Activated T-cell treated with anti-CD3 and anti-CD28 coated beads, Interleukin-2, amount 50 U/mL, for 1 hour (primary cell): Measurements from ENCODE around the gene WDR37.
"Not testable (repeated sequence)": the region's sequence is repeated elsewhere in the genome, so short reads cannot be mapped to it uniquely, and the experiment has no call there.

Experiments used
- DNase-seq: peaks from one replicate; pipeline ENCODE4 v3.0.0-alpha.2; 2020

Gene WDR37

DNA sequence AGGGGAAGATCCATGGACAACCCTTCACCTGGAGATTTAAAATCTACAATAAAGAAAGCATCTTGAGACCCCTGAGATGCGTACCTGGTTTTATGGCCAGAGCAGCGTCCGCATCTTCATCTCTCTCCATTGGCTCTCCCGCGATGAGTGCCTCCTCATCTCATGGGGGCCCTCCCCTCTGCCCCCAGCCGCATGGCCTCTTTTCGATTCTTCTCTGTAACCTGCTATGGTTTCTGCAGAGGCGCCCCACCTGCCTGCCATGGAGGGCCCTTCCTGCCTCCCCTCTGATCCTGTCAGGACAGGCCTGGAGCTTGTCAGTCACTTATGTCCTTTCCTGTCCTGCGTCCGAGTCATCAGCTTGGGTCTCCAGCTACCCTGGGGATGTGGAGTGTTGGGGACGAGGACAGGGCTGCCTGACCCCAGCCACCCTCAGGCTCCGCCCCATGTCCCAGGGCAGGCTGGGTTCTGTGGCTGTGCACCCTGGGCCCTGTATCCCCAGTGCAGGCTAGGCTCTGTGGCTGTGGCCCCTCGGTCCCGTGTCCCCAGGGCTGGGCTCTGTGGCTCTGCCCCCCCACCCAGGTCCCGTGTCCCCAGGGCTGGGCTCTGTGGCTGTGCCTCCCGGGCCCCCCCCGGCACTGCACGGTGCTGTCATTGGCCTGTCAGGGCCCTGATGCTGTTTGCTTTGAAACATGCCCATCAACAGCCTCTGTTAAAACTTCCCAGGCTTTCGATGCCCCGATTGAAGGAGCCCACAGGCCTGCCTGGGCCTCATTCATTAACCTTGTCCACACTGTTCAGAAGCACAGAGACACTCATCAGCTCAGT lies 99.8 kb downstream of the WDR37 start:
- no peak for DNase-seq

DNA sequence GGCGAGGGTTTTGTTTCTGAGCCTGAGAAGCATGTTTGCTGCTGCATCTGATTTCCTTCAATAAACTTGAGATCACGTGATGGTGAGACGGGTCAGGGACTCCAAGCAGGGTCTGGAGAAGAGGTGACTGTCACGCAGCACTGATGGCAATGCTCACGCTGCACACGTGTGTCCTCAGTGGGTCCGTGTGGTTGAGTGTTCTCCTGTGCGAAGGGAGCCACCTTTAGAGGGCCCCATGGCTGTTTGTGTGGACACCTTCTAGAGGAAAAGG lies 100.4 kb downstream of the WDR37 start:
- DNase-seq, result no peak

DNA sequence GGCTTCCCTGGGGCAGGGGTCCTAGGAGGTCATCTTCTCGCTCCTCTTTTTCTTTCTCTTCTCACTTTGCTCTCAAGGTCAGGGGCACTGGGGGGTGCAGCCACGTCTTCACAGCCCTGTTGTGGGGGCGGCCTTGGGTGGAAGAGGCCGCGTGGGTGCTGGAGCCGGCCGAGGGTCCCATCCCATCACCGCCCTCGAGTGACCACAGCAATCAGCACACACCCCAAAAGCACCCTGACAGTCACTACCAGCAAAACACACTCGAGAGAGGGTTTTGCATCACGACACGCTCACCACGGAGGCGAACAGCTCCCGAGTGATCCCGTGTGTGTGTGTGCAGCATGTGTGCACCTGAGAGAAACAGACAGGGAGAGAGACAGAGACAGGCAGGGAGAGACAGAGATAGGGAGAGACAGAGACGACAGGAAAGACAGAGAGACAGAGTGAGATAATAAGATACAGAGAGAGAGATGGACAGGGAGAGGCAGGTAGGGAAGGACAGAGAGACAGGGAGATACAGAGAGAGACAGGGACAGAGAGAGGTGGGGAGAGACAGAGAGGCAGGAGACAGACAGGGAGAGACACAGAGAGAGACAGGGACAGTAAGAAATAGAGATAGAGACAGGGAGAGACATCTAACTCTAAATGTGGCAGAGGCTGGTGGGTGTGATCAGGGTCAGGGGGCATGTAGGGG lies 100.9 kb downstream of the WDR37 start:
- no peak for DNase-seq

DNA sequence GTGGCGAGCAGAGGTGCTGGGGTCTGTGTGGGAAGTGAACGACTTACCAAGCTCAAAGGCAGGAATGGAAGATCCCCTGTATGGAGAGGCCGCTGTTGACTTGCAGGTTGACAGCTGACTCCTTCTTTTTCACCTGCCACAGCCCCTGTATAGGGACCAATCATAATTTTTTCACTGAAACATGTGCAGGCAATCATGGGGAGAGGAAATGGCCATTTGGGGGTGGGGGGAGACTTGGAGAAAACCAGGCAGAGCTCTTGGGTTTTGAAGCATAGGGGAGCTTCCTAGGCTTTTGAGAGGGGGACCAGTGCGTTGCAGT lies 101.4 kb downstream of the WDR37 start:
- DNase-seq, result no peak

DNA sequence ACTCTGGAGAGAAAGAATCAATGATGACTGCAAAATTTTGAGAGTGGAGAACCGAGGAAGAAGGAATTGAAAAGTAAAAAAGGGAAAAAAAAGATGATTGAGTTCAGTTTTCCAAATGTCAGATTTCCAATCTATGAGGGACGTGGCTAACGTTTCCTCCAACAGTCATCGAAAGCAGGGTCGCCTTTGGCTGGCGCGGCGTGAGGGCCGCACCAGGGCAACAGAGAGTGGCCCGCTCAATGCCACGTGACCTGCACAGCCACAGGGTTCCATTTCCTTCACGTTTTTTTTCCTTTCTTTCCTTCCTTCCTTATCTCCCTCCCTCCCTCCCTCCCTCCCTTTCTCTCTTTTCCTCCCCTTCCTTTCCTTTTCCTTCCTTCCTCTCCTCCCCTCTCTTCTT lies 101.9 kb downstream of the WDR37 start:
- DNase-seq, result no peak

DNA sequence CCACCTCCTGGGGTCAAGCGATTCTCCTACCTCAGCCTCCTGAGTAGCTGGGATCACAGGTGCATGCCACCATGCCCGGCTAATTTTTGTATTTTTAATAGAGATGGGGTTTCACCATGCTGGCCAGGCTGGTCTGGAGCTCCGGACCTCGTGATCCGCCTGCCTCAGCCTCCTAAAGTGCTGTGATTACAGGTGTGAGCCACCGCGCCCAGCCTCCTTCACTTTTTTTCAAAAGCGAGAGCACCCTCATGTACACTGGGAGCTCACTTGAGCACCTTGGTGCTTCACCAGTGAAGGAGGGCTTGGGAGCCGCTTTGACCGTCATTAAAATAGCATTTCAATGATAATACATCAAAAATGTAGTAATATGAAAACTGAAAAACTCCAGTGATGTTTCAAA lies 102.4 kb downstream of the WDR37 start:
- DNase-seq, result not testable (repeated sequence)

DNA sequence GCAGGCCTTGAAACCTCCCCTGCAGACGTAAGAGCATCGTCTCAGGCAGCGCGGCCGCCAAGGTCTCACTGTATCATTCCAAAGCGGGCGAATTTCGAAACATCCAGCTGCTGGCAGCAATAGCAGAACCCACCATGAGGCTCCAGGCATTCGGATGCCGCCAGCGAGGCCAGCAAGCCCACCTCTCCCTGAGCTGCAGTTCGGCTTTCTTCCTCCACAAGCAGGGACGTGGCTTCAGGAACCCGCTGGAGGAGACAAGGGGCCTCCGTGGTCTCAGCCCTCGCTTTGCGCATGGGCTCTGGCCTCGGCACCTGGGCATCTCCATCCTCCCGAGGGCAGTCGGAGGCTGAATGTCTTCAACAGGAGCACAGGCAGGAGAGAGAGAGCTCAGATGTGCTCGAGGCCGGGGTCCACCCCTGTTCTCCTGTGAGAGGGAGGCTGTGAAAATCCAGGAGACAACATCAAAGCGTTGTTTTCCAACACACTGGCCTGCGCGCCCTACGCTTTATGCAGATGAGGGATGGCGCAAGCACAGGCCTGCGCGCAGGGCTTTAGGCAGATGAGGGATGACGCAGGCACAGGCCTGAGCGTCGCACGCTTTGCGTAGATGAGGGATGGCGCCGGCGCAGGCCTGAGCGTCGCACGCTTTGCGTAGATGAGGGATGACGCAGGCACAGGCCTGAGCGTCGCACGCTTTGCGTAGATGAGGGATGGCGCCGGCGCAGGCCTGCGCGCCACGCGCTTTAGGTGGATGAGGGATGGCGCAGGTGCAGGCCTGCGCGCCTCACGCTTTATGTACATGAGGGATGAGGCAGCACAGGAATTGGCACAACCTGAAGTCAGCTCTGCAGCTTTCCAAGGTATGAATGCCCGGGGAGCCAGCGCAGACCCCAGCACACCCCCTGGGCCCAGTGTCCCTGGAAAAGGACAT lies 103.2 kb downstream of the WDR37 start:
- no peak for DNase-seq

DNA sequence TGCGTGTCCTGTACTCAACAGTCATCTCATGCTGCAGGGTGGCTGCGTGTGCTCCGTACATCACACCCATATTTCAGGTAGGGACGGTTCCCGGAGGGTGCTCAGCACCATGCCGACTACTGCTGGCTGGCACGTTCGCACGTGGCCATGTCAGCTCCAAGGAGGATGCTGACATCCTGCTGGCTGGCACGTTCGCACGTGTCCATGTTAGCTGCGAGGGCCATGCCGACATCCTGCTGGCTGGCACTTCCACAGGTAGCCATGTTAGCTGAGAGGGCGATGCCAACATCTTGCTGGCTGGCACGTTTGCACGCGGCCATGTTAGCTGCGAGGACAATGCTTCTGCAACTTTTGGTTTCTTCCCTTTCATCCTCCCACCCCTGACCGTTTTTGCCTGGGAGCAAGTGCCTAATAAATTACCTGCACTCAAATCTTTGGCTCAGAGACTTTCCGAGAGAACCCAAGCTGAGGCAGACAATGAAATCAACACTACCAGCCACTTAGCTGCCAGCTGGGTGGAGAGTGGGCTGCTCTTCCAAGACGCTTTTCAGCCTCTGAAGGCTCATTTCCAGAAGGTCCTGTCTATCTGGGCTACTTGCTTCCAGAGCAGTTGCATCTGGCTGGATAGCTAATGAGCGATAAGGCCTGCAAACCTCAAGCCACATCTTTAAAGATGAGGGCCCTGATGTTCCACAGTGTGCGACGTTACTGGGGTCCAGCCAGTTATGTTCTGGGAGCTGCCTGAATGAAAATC lies 104.6 kb downstream of the WDR37 start:
- no peak for DNase-seq

DNA sequence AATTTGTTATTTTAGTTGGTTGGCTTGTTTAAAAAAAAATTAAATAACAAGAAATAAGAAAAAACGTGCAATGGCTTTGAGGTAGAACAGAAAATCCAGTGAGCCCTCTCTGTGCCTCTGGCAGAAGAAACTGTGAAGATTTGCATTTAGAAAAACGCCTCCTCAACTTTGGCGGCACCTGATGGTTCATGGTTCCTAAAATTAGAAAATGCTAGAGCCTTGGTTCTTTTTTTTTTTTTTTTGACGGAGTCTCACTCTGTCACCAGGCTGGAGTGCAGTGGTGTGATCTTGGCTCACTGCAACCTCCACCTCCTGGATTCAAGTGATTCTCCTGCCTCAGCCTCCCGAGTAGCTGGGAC lies 105.1 kb downstream of the WDR37 start:
- not testable (repeated sequence) for DNase-seq

DNA sequence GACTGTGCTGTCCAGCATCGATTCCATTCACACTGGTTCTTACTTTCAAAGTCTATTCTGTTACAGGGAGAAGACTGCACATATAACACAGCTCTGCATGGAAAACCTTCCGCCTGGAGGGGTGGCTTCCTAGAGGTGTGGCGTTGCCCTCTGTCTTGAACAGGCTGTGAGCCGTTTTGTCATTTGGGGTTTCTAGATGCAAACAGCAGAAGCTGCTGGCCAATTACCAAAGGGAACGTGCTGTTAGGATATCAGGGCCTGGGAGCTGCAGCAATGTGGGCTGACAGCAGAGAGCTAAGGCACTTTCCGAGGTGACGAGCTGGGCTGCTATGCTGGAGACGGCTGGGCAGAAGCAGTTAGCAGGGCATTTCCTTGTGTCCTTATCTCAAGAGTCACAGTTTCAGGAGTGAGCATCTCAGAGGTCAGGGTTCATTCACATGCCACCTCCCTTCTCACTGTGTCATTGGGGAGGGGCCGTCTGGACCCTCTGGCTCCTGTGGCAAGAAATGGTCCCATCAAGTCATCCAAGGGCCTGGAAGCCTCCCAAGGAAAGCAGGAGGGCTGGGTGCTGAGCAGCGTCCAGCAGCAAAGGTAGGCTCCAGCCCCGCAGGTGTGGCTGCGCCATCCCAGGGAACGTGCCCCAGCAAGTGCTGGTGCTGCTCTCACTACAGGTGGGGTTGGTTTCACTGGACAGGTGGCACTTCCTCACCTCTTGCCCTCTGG lies 106.5 kb downstream of the WDR37 start:
- no peak for DNase-seq

DNA sequence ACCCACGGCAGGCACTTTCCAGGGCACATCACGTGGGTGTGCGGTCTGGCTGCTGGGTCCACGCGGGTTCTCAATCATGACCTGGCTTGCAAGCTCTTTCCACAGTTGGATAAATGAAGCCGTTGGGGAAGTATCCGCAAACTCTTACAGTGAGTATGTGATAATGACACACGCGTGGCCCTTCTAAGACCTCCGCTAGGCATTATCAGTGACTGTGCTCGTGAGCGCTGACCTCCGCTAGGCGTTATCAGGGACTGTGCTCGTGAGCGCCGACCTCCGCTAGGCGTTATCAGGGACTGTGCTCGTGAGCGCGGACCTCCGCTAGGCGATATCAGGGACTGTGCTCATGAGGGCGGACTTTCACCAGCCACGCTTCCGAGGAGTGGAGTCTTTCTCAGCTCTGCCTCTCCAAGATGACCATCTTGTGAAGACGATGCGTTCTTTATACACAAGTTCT lies 107.0 kb downstream of the WDR37 start:
- no peak for DNase-seq

DNA sequence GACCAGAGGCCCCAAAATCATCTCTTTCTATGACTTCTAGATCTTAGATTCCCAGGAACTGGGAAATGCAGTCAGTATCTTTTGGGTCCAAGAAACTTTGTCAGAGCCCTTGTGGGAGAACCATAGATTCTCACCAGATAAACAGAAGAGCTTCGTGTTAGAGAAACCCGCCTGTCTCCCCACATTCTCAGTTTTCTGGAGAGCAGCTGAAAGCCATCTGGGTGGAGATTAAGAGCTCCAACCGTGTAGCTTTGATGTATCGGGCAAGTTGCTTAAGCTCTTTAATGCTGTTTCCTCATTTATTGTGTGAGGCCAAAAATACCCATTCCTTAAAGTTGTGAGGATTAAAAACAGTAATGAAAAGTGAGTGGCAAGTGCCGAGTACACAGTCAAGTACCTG lies 107.6 kb downstream of the WDR37 start:
- DNase-seq, result no peak

DNA sequence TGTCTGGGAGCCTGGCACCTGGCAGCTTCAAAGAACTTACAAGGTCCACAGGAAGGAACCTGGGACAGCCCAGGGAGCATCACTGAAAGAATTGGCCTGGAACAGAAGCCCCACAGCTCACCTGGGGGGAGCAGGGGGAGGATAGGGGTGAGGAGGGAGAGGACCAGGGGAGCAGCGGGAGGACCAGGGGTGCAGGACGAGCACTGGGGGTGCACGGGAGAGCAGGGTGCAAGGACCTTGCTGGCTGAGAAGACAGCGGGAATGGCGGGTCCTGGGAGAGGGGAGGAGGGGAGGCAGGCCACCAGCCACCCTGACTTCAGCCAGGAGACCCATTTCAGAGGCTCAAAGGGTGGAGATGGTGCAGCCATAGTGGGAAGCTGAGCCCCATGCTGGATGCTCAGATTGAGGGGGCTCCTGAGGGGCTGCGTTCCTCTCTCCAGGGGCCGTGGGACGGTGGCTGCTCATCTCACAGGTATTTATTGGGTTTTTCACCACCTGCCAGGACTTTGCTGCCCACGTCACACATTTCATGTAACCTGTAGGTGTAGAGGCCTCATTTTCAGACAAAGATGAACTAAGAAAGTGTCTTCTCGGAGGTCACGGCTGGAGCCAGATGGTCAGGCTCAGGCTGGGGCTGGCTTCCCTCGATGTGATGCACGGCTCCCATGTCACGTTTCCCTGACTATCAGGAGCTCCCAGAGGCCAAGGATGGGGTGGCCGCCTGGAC lies 110.1 kb downstream of the WDR37 start:
- no peak for DNase-seq

DNA sequence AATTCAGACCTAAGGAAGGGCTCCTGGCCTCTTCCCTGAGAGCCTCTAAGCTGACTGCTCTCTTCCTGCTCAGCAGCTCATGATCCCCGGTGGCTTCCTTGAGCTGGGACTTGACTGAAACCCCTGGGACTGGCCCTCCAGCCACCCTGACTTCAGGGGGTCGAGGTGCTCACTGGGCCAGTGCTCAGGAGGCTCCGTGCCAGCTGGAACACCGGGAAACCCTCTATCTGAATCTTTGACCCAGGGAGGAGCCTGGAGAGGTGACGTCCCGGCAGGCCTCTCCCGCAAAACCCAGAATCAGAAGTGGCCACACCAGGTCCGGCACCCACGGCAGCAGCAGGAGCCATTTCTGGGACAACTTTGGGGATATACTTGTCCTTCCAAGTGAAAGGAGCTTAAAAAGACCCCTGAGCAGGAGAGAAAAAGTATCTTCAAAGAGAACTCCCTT lies 110.7 kb downstream of the WDR37 start:
- DNase-seq, result no peak

DNA sequence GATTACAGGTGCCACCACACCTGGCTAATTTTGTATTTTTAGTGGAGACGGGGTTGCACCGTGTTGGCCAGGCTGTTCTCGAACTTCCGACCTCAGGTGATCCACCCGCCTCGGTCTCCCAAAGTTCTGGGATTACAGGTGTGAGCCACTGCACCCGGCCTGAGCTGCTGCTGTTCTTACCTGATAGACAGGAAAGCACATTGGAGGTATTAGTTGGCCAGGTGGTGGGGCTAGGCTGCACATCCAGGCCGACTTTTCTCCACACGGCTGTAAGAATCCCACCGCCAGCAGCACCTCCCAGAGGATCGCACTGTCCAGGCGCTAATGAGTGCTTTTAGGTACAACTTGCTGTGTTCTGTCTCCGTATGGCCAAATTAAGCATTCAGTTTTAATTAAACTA lies 112.6 kb downstream of the WDR37 start:
- DNase-seq, result no peak

DNA sequence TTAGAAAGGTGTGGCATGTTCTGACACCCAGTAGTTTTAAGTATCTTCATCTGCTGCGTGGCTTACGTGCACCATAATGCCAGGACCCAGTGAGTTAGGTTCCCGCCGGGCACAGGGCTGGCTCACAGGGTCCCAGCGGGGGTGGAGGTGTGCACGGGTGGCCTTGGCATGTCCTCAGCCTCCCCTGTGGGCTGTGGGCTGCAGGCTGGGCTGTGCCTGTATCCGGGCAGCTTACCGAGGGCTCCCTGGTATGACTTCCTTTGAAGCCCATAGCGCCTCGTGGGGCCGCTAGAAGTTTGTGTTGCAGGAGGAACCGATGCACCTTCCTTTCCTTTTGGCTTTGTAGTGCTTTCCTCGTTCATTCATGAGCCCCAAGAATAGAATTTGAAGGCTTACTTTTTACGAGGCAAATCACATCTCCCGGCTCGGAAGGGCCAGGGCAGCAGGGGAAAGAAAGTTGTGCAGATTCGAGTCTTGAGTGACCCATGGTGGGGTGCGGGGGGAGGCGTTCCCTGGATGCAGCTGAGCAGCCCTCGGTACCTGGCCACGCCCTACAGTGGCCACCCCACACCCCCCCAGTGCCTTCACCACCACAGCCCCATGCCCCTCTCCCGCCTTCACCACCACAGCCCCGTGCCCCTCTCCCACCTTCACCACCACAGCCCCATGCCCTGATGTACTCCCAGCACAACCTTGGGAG lies 113.2 kb downstream of the WDR37 start:
- DNase-seq, result no peak

DNA sequence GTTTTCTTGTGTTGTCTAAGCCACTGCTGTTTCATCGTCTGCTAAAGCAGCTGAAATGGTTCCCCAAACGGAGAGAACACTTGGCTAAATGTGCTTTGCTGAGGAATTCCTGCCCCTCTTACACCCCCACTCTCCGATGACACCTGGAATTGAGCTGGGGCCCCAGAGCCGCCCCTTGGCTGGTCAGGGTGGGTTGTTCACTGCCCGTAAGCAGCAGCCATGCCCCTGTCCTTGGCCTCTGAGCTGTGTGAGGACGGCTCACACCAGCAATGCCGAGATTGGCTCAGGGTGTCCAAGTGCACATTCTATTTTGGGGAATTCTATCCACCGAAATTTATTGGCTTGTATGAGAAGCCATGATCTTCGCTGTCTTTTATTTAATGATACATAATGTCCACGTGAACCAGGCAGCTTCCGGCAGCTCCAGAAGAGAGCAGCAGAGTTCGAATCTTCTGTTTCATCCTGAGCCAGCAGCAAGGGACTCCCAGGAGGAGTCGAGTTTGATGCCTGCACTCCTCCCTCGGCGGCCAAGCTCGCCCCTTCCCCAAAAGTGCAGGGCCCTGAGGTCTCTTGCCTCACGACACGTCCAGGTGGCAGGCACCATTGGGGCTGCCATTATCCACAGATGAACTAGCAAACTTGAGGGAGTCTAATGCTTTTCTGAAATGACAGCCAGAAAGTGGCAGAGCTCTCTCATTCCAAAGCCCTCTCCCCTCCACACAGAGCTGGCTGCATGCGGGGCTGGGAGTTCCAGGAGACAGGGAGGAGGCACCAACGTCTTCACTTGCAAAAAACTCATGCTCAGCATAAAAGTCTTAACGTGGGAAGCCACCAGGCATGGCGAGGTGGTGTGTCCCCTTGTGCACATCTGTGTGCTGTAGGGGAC lies 114.0 kb downstream of the WDR37 start:
- no peak for DNase-seq

DNA sequence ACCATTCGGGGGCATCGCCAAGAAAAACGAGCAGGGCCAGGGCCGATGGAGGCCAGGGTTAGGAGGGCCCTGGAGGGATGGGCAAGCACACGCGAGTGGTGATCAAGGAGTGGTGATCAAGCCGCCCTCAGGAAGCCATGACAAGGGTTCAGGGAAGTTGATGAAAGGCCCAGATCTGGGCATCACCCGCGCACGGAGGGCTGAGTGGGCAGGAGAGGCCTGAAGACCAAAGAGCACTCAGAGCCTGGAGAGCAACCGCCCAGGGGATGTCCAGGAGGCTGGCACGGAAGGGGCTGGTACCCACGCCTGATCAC lies 114.6 kb downstream of the WDR37 start:
- no peak for DNase-seq

DNA sequence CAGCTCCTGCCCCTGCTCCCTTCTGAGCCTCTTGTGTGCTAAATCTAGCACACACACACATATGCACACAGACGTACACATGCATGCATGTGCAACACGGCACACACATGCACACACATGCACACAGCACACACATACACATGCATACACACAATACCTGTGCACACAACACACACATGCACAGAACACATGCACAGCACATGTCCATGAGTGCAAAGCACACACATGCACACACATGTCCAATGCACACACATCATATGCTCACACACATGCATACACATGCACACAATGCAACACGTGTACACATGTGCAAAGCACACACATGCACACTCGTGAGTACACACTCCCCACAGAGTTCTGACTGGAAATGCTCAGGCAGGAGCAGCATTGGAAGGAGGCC lies 115.0 kb downstream of the WDR37 start:
- no peak for DNase-seq

DNA sequence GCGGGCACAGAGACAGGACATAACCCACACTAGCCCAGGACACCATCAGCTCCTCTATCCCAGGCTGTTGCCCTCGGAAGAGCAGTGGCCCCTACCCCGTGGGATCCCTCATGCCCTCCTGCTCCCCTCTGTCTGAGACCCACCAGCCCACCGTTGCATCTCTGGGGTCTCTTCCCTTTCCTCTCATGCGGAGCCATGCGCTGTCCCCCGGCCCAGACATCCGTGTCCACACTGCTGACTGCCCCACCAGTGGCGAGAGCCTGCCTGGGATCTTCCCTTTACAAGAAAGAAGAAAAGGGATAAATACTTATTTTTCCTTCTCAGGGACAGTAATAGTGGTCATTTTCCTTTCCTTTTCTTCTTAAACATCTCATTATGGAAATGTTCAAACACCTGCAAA lies 115.4 kb downstream of the WDR37 start:
- no peak for DNase-seq
